HepG2 (cell line): ENCODE data around the gene IFT172. TPM values are rescaled to one million over a fixed set of nuclear protein-coding genes. Genes with fewer than 3 reads are reported as not detected.

Experiments used
- ERF ChIP-seq: IDR thresholded peaks from 2 replicates; pipeline ENCODE4 v1.6.1; 2018; ENCODE audit warnings: missing biosample characterization, missing genetic modification reagents
- FOXK2 ChIP-seq: fragments of 450-650 bp; IDR thresholded peaks from 2 replicates; pipeline ENCODE4 v1.6.1; 2016
- HMGXB3 ChIP-seq: sonication (generic); formaldehyde crosslinking; IDR thresholded peaks from 2 replicates; pipeline ENCODE4 v1.4.0; 2020; ENCODE audit warnings: missing genetic modification reagents, borderline replicate concordance
- KLF12 ChIP-seq: sonication (generic); formaldehyde crosslinking; IDR thresholded peaks from 2 replicates; pipeline ENCODE4 v1.4.0; 2020; ENCODE audit warnings: missing genetic modification reagents, borderline replicate concordance
- MAFK ChIP-seq, 2 experiments: IDR thresholded peaks in 1 of 2; conservative IDR thresholded peaks in 1 of 2; 2 replicates each; pipeline ENCODE4 v1.6.1; 2011; ENCODE audit warnings: improper control_type of control experiment in 2 of 2, low read length in 2 of 2
- NFYB ChIP-seq: sonication (generic); formaldehyde crosslinking; IDR thresholded peaks from 2 replicates; pipeline ENCODE4 v1.4.0; 2020; ENCODE audit warnings: missing genetic modification reagents
- RAD21 ChIP-seq: fragments of 450-650 bp; formaldehyde crosslinking; IDR thresholded peaks from 2 replicates; pipeline ENCODE4 v1.5.0; 2020; ENCODE audit warnings: mild to moderate bottlenecking
- REL ChIP-seq: sonication (generic); formaldehyde crosslinking; conservative IDR thresholded peaks from 2 replicates; pipeline ENCODE4 v1.8.0; 2022; ENCODE audit warnings: mild to moderate bottlenecking, missing genetic modification reagents, moderate library complexity
- RFX5 ChIP-seq: IDR thresholded peaks from 2 replicates; pipeline ENCODE4 v1.6.1; 2011; ENCODE audit warnings: low read depth, low read length, improper control_type of control experiment
- SRSF9 ChIP-seq: fragments of 200-400 bp; formaldehyde crosslinking; IDR thresholded peaks from 2 replicates; pipeline ENCODE4 v1.6.1; 2018; ENCODE audit warnings: borderline replicate concordance, mild to moderate bottlenecking, low read depth, low read length; ENCODE audit not compliant: insufficient read depth, poor library complexity, severe bottlenecking
- ZNF124 ChIP-seq: sonication (generic); formaldehyde crosslinking; IDR thresholded peaks from 2 replicates; pipeline ENCODE4 v1.4.0; 2020; ENCODE audit warnings: missing genetic modification reagents
- ZNF441 ChIP-seq: sonication (generic); formaldehyde crosslinking; IDR thresholded peaks from 2 replicates; pipeline ENCODE4 v1.7.0; 2021; ENCODE audit warnings: missing genetic modification reagents, borderline replicate concordance
- ZNF552 ChIP-seq: sonication (generic); formaldehyde crosslinking; IDR thresholded peaks from 2 replicates; pipeline ENCODE4 v1.9.0; 2022; ENCODE audit warnings: missing genetic modification reagents, mild to moderate bottlenecking, borderline replicate concordance
- ZNF841 ChIP-seq: sonication (generic); formaldehyde crosslinking; IDR thresholded peaks from 2 replicates; pipeline ENCODE4 v1.8.1; 2023; ENCODE audit warnings: missing genetic modification reagents, borderline replicate concordance
- polyA plus RNA-seq, 8 experiments: library from polyadenylated mRNA; depleted of rRNA in 3 of 8; stranded (reverse) in 7 of 8; unstranded in 1 of 8; fragments of >200 nt; fragmentation: Illumina TruSeq in 4 of 8; extraction: Trizol in 4 of 8; gene quantifications; 2 replicates each; pipeline versions ENCODE4 v1.2.1 to v1.2.3, GENCODE V29; 2011 to 2016; ENCODE audit warnings: low read depth in 4 of 8, missing spikeins in 1 of 8, mixed read lengths in 1 of 8; ENCODE audit not compliant: insufficient read depth in 1 of 8
- total RNA-seq, 5 experiments: library from RNA; depleted of rRNA; stranded (reverse); fragments of >200 nt; fragmentation: Illumina TruSeq; extraction: Trizol; gene quantifications; 2 replicates each; pipeline ENCODE4 v1.2.3, GENCODE V29; 2016; ENCODE audit warnings: low read depth in 1 of 5
- TF ChIP-seq, protein P1 (sequence below): sonication (generic); formaldehyde crosslinking; IDR thresholded peaks from 2 replicates; pipeline ENCODE4 v1.4.0; 2020; ENCODE audit warnings: missing genetic modification reagents, borderline replicate concordance
- TF ChIP-seq, protein P2 (sequence below): sonication (generic); formaldehyde crosslinking; IDR thresholded peaks from 2 replicates; pipeline ENCODE4 v1.8.0; 2022; ENCODE audit warnings: mild to moderate bottlenecking, missing genetic modification reagents, moderate library complexity
- TF ChIP-seq, protein P3 (sequence below): IDR thresholded peaks from 2 replicates; pipeline ENCODE4 v1.6.1; 2016

IFT172 gene
- total and polyA plus RNA-seq, 2 of the 13 experiments (the other 11 are each of a cell fraction or from before 2014, with no cell fraction given) = 21.6 to 35.7 TPM

DNA sequence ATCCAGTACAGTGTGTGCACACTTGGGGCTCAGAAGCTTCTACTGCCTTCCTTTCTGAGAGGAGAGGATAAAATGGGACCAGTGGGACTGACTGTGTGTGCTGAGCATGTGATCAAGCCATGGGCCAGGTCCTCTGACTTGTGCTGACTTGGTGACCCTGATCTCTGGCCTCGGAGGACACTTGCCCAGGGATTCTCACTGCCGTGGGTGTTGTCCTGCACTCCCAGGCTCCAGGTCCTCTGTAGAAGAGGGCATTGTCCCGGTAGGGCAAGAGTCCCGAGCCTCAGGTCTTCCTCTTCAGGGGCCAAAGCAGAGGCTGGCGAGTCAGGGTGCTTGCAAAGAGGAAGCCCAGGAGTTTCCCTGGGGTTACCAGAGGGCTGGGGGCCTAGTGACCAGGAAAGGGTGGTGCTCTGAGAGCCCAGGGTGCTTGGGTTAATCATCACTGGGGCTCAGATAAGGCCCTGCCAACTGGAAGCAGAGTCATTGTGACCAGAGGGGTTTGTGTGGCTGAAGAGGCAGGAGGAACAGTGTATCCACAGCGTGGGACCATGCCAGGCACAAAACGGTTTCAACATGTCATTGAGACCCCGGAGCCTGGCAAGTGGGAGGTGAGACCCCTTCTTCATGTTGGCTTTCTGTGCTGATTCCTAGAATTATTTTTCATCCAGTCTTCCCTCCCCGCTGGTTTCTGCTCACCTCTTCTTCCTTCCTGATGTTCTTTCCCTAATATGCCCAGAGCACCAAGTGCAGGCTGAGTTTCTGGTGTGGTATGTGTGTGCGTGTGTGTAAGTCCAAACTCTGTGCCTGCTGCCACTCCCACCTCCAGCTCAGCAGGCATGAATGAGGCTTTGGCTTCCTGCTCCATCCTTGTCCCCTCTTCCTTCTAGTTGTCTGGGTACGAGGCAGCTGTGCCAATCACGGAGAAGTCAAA, 7.1 kb upstream of the IFT172 start, which contains the start of gene GCKR (continued):
- TF ChIP-seq ZNF841 (no peak; the same call in 1 of the 2 replicates), KLF12 (CRISPR knock-in tag) (0 out of 2 replicates have a peak, but pooled peaks have one; percentile 84), RFX5 (peak; percentile 7; the same call in 1 of the 2 replicates), RAD21 (CRISPR knock-in tag) (no peak; the same call in 1 of the 2 replicates), NFYB (CRISPR knock-in tag) (no peak; the same call in 1 of the 2 replicates), FOXK2 (no peak), REL (no peak), ZNF552 (CRISPR knock-in tag) (0 out of 2 replicates have a peak, but pooled peaks have one; percentile 77), SRSF9 (no peak), MAFK (conservative IDR thresholded peaks at IDR 0.05 in 1 of 2, IDR thresholded peaks at IDR 0.05 in 1 of 2; ENCODE audit: low read length in 2 of 2) (peak in 1 of 2 experiments; percentile 25; a peak in 1 of 4 replicates), ZNF124 (CRISPR knock-in tag) (peak; percentile 26; the same call in 1 of the 2 replicates), HMGXB3 (CRISPR knock-in tag) (peak; percentile 88; the same call in 1 of the 2 replicates), ERF (CRISPR knock-in tag) (peak; percentile 89), ZNF441 (CRISPR knock-in tag) (peak; percentile 17; the same call in 1 of the 2 replicates)
- TF ChIP-seq, protein P1, sequence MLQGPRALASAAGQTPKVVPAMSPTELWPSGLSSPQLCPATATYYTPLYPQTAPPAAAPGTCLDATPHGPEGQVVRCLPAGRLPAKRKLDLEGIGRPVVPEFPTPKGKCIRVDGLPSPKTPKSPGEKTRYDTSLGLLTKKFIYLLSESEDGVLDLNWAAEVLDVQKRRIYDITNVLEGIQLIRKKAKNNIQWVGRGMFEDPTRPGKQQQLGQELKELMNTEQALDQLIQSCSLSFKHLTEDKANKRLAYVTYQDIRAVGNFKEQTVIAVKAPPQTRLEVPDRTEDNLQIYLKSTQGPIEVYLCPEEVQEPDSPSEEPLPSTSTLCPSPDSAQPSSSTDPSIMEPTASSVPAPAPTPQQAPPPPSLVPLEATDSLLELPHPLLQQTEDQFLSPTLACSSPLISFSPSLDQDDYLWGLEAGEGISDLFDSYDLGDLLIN (CRISPR knock-in tag) = peak; percentile 76; the same call in 1 of the 2 replicates
- TF ChIP-seq, protein P2, sequence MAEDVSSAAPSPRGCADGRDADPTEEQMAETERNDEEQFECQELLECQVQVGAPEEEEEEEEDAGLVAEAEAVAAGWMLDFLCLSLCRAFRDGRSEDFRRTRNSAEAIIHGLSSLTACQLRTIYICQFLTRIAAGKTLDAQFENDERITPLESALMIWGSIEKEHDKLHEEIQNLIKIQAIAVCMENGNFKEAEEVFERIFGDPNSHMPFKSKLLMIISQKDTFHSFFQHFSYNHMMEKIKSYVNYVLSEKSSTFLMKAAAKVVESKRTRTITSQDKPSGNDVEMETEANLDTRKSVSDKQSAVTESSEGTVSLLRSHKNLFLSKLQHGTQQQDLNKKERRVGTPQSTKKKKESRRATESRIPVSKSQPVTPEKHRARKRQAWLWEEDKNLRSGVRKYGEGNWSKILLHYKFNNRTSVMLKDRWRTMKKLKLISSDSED (CRISPR knock-in tag) = no peak
- TF ChIP-seq, protein P3, sequence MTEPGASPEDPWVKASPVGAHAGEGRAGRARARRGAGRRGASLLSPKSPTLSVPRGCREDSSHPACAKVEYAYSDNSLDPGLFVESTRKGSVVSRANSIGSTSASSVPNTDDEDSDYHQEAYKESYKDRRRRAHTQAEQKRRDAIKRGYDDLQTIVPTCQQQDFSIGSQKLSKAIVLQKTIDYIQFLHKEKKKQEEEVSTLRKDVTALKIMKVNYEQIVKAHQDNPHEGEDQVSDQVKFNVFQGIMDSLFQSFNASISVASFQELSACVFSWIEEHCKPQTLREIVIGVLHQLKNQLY (CRISPR knock-in tag) = peak; percentile 99
